ENCODE results near the gene MCC. TPM values are rescaled to one million over a fixed set of nuclear protein-coding genes. Genes with fewer than 3 reads are reported as not detected.

The MCC gene
- total RNA-seq, 4 donors from 2014 or later: 17.1 to 90.7 (median 40.1) TPM

- Histone ChIP-seq H3K4me3 (no peak overlapping the region), H3K9me3 (no peaks in the 10 kb centered on the region), H3K4me1 (no peaks in the 10 kb centered on the region)
Observed at GRCh38 chr5:113433862-113434612, 54.2 kb downstream of the MCC start.

GRCh38 chr5:113433071-113433470, 55.2 kb downstream of the MCC start:
- no peaks in the 10 kb centered on the region for H3K9me3 ChIP-seq
- H3K4me1 ChIP-seq: no peaks in the 10 kb centered on the region
- no peak for DNase-seq
- TF ChIP-seq, protein P1, sequence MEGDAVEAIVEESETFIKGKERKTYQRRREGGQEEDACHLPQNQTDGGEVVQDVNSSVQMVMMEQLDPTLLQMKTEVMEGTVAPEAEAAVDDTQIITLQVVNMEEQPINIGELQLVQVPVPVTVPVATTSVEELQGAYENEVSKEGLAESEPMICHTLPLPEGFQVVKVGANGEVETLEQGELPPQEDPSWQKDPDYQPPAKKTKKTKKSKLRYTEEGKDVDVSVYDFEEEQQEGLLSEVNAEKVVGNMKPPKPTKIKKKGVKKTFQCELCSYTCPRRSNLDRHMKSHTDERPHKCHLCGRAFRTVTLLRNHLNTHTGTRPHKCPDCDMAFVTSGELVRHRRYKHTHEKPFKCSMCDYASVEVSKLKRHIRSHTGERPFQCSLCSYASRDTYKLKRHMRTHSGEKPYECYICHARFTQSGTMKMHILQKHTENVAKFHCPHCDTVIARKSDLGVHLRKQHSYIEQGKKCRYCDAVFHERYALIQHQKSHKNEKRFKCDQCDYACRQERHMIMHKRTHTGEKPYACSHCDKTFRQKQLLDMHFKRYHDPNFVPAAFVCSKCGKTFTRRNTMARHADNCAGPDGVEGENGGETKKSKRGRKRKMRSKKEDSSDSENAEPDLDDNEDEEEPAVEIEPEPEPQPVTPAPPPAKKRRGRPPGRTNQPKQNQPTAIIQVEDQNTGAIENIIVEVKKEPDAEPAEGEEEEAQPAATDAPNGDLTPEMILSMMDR (IDR thresholded peaks at IDR 0.05): no peak
- no peak for TF ChIP-seq POLR2A (IDR thresholded peaks at IDR 0.05)
- no peaks in the 10 kb centered on the region for H3K36me3 ChIP-seq
- H3K4me3 ChIP-seq: no peak overlapping the region
- intact Hi-C loops (cut with DNase I; ENCODE audit: low total_unique reads): no loop called here
- H3K27me3 ChIP-seq: no peaks in the 10 kb centered on the region
- no peak overlapping the region for H3K27ac ChIP-seq

More at GRCh38 chr5:113433862-113434612, 54.2 kb downstream of the MCC start:
- Histone ChIP-seq H3K27ac (no peak overlapping the region), H3K36me3 (no peaks in the 10 kb centered on the region), H3K27me3 (no peaks in the 10 kb centered on the region)
- TF ChIP-seq, protein P1 (IDR thresholded peaks at IDR 0.05): no peak
- TF ChIP-seq POLR2A (IDR thresholded peaks at IDR 0.05): no peak
- intact Hi-C loops (cut with DNase I; ENCODE audit: low total_unique reads): no loop called here
- no peak for DNase-seq

DNA sequence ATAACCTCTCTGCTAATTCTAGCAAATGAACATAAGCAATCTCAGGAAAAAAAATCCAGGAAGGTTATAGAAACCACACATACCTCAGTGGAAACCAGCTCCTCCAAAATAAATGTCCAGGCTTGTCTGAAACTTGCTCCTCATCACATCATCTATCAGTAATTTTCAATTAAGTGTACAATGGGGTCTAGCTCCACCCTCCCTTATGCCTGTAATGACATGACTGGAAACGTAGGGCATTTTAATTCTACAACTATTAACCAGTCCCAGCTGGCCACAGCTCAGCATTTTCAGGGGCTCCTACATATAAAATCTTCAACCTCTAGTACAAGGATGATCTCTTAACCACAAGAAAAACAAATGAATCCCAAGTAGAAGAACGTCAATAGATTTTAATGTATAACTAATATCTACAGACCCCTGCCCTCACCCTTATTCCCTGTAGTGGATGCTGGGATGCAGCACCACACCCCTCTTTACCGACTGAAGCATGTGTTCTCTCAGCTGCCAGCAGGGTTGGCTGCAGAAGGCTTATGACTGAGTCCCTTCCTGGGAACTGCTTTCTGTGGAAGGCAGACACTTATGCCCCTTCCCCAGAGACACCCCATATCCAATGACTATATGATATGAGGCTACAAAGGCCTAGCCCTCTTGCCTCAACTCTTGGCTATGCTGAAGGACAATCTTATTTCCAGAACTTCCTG, 60.2 kb downstream of the MCC start:
- intact Hi-C loops (cut with DNase I; ENCODE audit: low total_unique reads): no loop called here

DNA sequence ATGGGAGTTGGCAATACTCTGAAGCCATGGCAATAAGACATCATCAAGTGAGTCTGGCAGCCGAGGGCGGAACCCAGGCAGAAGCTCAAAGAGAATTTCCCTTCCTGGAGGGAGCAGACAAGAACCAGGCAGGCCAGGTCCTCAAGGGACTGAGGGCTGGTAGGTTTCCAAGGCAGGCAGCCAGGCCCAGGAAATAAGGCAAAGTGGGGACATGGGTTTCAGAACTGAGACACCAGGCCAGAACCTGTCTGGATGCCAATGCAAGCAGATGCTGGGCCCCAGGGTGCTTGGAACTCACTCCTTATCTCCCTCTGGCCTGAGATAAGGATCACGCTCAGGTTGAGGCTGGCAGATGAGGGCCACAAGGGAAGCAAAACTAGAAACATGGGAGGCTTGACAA, 62.3 kb downstream of the MCC start:
- Histone ChIP-seq H3K27ac (no peak overlapping the region), H3K36me3 (no peaks in the 10 kb centered on the region), H3K4me1 (no peaks in the 10 kb centered on the region), H3K9me3 (no peaks in the 10 kb centered on the region), H3K27me3 (no peaks in the 10 kb centered on the region), H3K4me3 (no peak overlapping the region)
- DNase-seq: no peak
- TF ChIP-seq, protein P1 (IDR thresholded peaks at IDR 0.05): no peak
- no peak for TF ChIP-seq POLR2A (IDR thresholded peaks at IDR 0.05)
- intact Hi-C loops (cut with DNase I; ENCODE audit: low total_unique reads): no loop called here

More for the DNA sequence above, 60.2 kb downstream of the MCC start:
- Histone ChIP-seq H3K4me1 (no peaks in the 10 kb centered on the region), H3K27ac (no peak overlapping the region), H3K27me3 (no peaks in the 10 kb centered on the region), H3K9me3 (no peaks in the 10 kb centered on the region), H3K36me3 (no peaks in the 10 kb centered on the region), H3K4me3 (no peak overlapping the region)
- DNase-seq: no peak
- TF ChIP-seq, protein P1 (IDR thresholded peaks at IDR 0.05): no peak
- no peak for TF ChIP-seq POLR2A (IDR thresholded peaks at IDR 0.05)

GRCh38 chr5:113421693-113422092, 66.6 kb downstream of the MCC start:
- no peaks in the 10 kb centered on the region for H3K36me3 ChIP-seq
- intact Hi-C loops (cut with DNase I; ENCODE audit: low total_unique reads): no loop called here
- H3K27me3 ChIP-seq: no peaks in the 10 kb centered on the region
- H3K27ac ChIP-seq: no peak overlapping the region
- no peak for DNase-seq
- H3K4me1 ChIP-seq: no peaks in the 10 kb centered on the region
- H3K9me3 ChIP-seq: no peaks in the 10 kb centered on the region
- TF ChIP-seq POLR2A (IDR thresholded peaks at IDR 0.05): no peak
- TF ChIP-seq, protein P1 (IDR thresholded peaks at IDR 0.05): no peak
- H3K4me3 ChIP-seq: no peak overlapping the region

All from uterus (tissue), 4 donors.